SH-SY5Y (cell line): ENCODE data around the gene TBCE.

Source experiments
- GATA2 ChIP-seq: IDR thresholded peaks from 2 replicates; pipeline ENCODE4 v1.6.1; 2011; ENCODE audit warnings: mild to moderate bottlenecking, low read depth, low read length
- GATA3 ChIP-seq: IDR thresholded peaks from 2 replicates; pipeline ENCODE4 v1.6.1; 2011; ENCODE audit warnings: low read depth, mild to moderate bottlenecking, low read length, moderate library complexity

DNA sequence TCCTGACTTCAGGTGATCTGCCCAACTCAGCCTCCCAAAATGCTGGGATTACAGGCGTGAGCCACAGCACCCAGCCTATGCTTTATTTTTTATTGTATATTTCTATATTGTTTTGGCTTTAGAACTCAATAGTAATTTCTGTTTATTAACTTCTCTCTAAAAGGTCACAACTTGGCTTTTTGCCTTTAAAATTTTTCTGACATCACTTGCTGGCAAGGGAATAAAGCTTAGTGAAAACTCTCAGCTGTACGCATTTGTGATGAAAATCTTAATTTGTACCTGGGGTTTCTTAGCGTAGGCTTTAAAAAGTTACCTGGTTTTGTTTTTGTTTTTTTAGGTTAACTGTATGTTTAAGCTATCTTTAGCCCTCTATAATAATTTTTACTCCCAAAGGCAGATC is 100.8 kb downstream of the TBCE start:
- TF ChIP-seq GATA2 = no peak
- no peak for TF ChIP-seq GATA3
